Mesenchymal stem cell (in vitro differentiated cells and primary cell): ENCODE results near the gene HSDL1.

Source experiments
- DNase-seq: peaks from one replicate; pipeline ENCODE4 v3.0.0-alpha.2; 2013
- H2AFZ ChIP-seq: one replicate; pipeline ENCODE4 v1.6.1; 2013; ENCODE audit warnings: low read depth, mild to moderate bottlenecking, control low read depth, inconsistent platforms, low read length, moderate library complexity
- H2AK5ac ChIP-seq: 2 replicates; pipeline ENCODE4 v1.6.1; 2013; ENCODE audit warnings: low read length, moderate library complexity, mild to moderate bottlenecking, inconsistent platforms; ENCODE audit not compliant: severe bottlenecking
- H2BK120ac ChIP-seq: one replicate; pipeline ENCODE4 v1.6.1; 2013; ENCODE audit warnings: low read depth, mild to moderate bottlenecking, inconsistent platforms, low read length, moderate library complexity
- H2BK12ac ChIP-seq, 2 experiments: one replicate each; pipeline ENCODE4 v1.6.1; 2013; ENCODE audit warnings: inconsistent platforms in 2 of 2, low read length in 2 of 2, mild to moderate bottlenecking in 2 of 2, moderate library complexity in 2 of 2, control low read depth in 1 of 2
- H2BK15ac ChIP-seq: one replicate; pipeline ENCODE4 v1.6.1; 2013; ENCODE audit warnings: mild to moderate bottlenecking, low read depth, inconsistent platforms; ENCODE audit not compliant: poor library complexity, severe bottlenecking
- H2BK5ac ChIP-seq: 2 replicates; pipeline ENCODE4 v1.6.1; 2013; ENCODE audit warnings: low read depth, mild to moderate bottlenecking, low read length, control low read depth, inconsistent platforms; ENCODE audit not compliant: poor library complexity, severe bottlenecking
- H3K14ac ChIP-seq, 2 experiments: one replicate each; pipeline ENCODE4 v1.6.1; 2013; ENCODE audit warnings: inconsistent platforms in 2 of 2, low read length in 2 of 2, control low read depth in 1 of 2, mild to moderate bottlenecking in 1 of 2, moderate library complexity in 1 of 2
- H3K18ac ChIP-seq, 2 experiments: one replicate each; pipeline ENCODE4 v1.6.1; 2013; ENCODE audit warnings: inconsistent platforms in 2 of 2, low read length in 2 of 2, control low read depth in 1 of 2, low read depth in 1 of 2, mild to moderate bottlenecking in 1 of 2
- H3K23ac ChIP-seq, 2 experiments: one replicate each; pipeline ENCODE4 v1.6.1; 2013; ENCODE audit warnings: inconsistent platforms in 2 of 2, low read length in 2 of 2, mild to moderate bottlenecking in 2 of 2, moderate library complexity in 2 of 2, control low read depth in 1 of 2
- H3K27ac ChIP-seq: 2 replicates; pipeline ENCODE4 v1.5.1; 2013; ENCODE audit warnings: mild to moderate bottlenecking, moderate library complexity, low read length, control low read depth, inconsistent platforms; ENCODE audit not compliant: poor library complexity, severe bottlenecking
- H3K27me3 ChIP-seq, 2 experiments: 2 replicates each; pipeline versions ENCODE4 v1.6.1 to v1.7.0; 2013; ENCODE audit warnings: low read length in 2 of 2, mild to moderate bottlenecking in 2 of 2, moderate library complexity in 2 of 2, control low read depth in 1 of 2, inconsistent platforms in 1 of 2; ENCODE audit not compliant: control insufficient read depth in 1 of 2, insufficient read depth in 1 of 2
- H3K36me3 ChIP-seq, 2 experiments: 2 replicates each; pipeline versions ENCODE4 v1.6.1 to v1.7.0; 2013; ENCODE audit warnings: low read length in 2 of 2, control low read depth in 1 of 2, inconsistent platforms in 1 of 2, low read depth in 1 of 2, mild to moderate bottlenecking in 1 of 2; ENCODE audit not compliant: insufficient read depth in 2 of 2, control insufficient read depth in 1 of 2
- H3K4ac ChIP-seq, 2 experiments: one replicate each; pipeline ENCODE4 v1.6.1; 2013; ENCODE audit warnings: inconsistent platforms in 2 of 2, low read length in 2 of 2, mild to moderate bottlenecking in 2 of 2, moderate library complexity in 2 of 2, control low read depth in 1 of 2, low read depth in 1 of 2
- H3K4me1 ChIP-seq: 2 replicates; pipeline ENCODE4 v1.6.1; 2013; ENCODE audit warnings: low read depth, low read length, control low read depth; ENCODE audit not compliant: control insufficient read depth, insufficient read depth
- H3K4me2 ChIP-seq: 2 replicates; pipeline ENCODE4 v1.6.1; 2013; ENCODE audit warnings: low read length, mild to moderate bottlenecking, inconsistent platforms; ENCODE audit not compliant: poor library complexity, severe bottlenecking
- H3K4me3 ChIP-seq, 2 experiments: 2 replicates each; pipeline versions ENCODE4 v1.5.1 to v1.7.0; 2013; ENCODE audit warnings: low read length in 2 of 2, mild to moderate bottlenecking in 2 of 2, control low read depth in 1 of 2, low read depth in 1 of 2; ENCODE audit not compliant: insufficient read depth in 1 of 2
- H3K79me1 ChIP-seq: replicated peaks from 2 replicates; pipeline ENCODE4 v1.6.1; 2013; ENCODE audit warnings: mild to moderate bottlenecking, control low read depth, low read length, inconsistent platforms; ENCODE audit not compliant: poor library complexity, severe bottlenecking
- H3K9ac ChIP-seq: 2 replicates; pipeline ENCODE4 v1.7.0; 2013; ENCODE audit warnings: mild to moderate bottlenecking, low read length, moderate library complexity
- H3K9me3 ChIP-seq: 2 replicates; pipeline ENCODE4 v1.7.0; 2013; ENCODE audit warnings: mild to moderate bottlenecking, low read length; ENCODE audit not compliant: control insufficient read depth
- H4K8ac ChIP-seq: one replicate; pipeline ENCODE4 v1.6.1; 2013; ENCODE audit warnings: inconsistent platforms, mild to moderate bottlenecking, low read length, moderate library complexity
- H4K91ac ChIP-seq: one replicate; pipeline ENCODE4 v1.6.1; 2013; ENCODE audit warnings: mild to moderate bottlenecking, low read length, inconsistent platforms
- WGBS: methylation state at CpG from one replicate; pipeline ENCODE4 v1.1.7; 2013; ENCODE audit warnings: mixed read lengths; 5-methylcytosine and 5-hydroxymethylcytosine counted together

Gene HSDL1

DNA sequence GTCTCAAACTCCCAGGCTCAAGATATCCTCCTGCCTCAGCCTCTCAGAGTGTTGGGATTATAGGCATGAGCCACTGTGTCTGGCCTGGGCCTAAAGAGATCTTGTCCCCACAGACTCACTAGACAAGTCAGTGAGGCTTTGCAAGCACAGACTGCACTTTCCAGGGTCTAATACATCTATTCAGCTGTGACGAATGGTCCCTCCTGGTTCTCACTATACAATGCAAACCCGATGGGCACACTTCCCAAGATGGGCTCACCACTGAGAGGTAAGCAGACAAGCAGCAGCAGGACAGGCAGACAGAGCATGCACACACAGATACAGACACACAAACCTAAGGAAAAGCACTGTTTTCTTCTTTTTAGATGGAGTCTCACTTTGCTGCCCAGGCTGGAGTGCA, 37.1 kb downstream of the HSDL1 start:
- Histone ChIP-seq H3K4me3 (no peak overlapping the region), H3K4ac (no peak overlapping the region), H2BK12ac (no peak overlapping the region), H3K27ac (no peak overlapping the region), H3K9me3 (no peaks in the 10 kb centered on the region), H3K4me1 (peaks cover 4% of the 10 kb centered on the region), H2BK15ac (no peak overlapping the region), H3K18ac (no peak overlapping the region), H3K23ac (no peak overlapping the region), H2AK5ac (no peak overlapping the region), H2BK120ac (no peak overlapping the region), H2BK5ac (no peak overlapping the region), H3K14ac (no peak overlapping the region), H3K36me3 (peaks cover 18 to 23% of the 10 kb centered on the region in 2 experiments), H3K27me3 (no peaks in the 10 kb centered on the region), H3K79me1 (peaks cover 26% of the 10 kb centered on the region), H4K8ac (no peak overlapping the region), H2AFZ (no peak overlapping the region), H4K91ac (no peak overlapping the region), H3K4me2 (no peak overlapping the region), H3K9ac (no peak overlapping the region)
- WGBS, result 89% methylated on average over 2 of the region's 2 CpGs
- DNase-seq, result no peak

GRCh38 chr16:84105948-84106740, 38.8 kb downstream of the HSDL1 start:
- Histone ChIP-seq H3K4me3 (no peak overlapping the region), H2AFZ (no peak overlapping the region), H4K91ac (no peak overlapping the region), H2AK5ac (no peak overlapping the region), H3K9ac (no peak overlapping the region), H2BK120ac (no peak overlapping the region), H3K4me2 (no peak overlapping the region), H2BK12ac (no peak overlapping the region), H3K36me3 (peaks cover 22 to 31% of the 10 kb centered on the region in 2 experiments), H3K27ac (no peak overlapping the region), H3K79me1 (peaks cover 31% of the 10 kb centered on the region), H2BK15ac (no peak overlapping the region), H4K8ac (peak overlapping the region; percentile 27), H3K14ac (no peak overlapping the region), H3K27me3 (no peaks in the 10 kb centered on the region), H3K4me1 (peaks cover 4% of the 10 kb centered on the region), H3K18ac (no peak overlapping the region), H3K9me3 (no peaks in the 10 kb centered on the region), H3K23ac (no peak overlapping the region), H3K4ac (no peak overlapping the region), H2BK5ac (no peak overlapping the region)
- no peak for DNase-seq
- 97% methylated on average over 12 of the region's 13 CpGs for WGBS

GRCh38 chr16:84105301-84105815, 39.6 kb downstream of the HSDL1 start:
- Histone ChIP-seq H2BK5ac (no peak overlapping the region), H2AFZ (no peak overlapping the region), H3K79me1 (peaks cover 33% of the 10 kb centered on the region), H3K27ac (no peak overlapping the region), H3K9ac (no peak overlapping the region), H3K18ac (no peak overlapping the region), H3K23ac (no peak overlapping the region), H3K4me1 (peaks cover 4% of the 10 kb centered on the region), H3K14ac (no peak overlapping the region), H2BK15ac (no peak overlapping the region), H4K91ac (no peak overlapping the region), H3K4me3 (no peak overlapping the region), H4K8ac (no peak overlapping the region), H3K27me3 (no peaks in the 10 kb centered on the region), H3K36me3 (peaks cover 22 to 29% of the 10 kb centered on the region in 2 experiments), H3K4me2 (no peak overlapping the region), H3K9me3 (no peaks in the 10 kb centered on the region), H2BK120ac (no peak overlapping the region), H2BK12ac (no peak overlapping the region), H3K4ac (no peak overlapping the region), H2AK5ac (no peak overlapping the region)
- WGBS, result 93% methylated on average over 11 of the region's 12 CpGs
- DNase-seq, result no peak

DNA sequence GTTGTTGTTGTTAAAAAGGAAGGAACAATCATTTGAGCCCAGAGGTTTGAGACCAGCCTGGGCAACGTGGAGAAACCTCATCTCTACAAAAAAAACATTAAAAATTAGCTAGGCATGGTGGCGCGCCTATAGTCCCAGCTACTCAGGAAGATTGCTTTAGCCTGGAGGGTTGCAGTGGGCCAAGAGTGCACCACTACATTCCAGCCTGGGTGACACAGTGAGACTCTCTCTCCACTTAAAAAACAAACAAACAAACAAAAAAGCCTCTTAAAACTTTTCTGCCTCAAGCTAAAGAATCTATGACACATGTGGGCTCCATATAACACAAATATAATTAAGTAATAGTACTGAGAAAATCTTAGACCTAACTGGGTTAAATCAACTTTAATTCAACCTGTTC, 40.7 kb downstream of the HSDL1 start:
- Histone ChIP-seq H3K79me1 (peaks cover 33% of the 10 kb centered on the region), H3K4me2 (no peak overlapping the region), H3K9me3 (no peaks in the 10 kb centered on the region), H3K14ac (no peak overlapping the region), H2AFZ (no peak overlapping the region), H3K36me3 (peaks cover 22 to 25% of the 10 kb centered on the region in 2 experiments), H3K27ac (no peak overlapping the region), H3K4ac (no peak overlapping the region), H2AK5ac (no peak overlapping the region), H4K8ac (no peak overlapping the region), H3K18ac (no peak overlapping the region), H2BK12ac (no peak overlapping the region), H2BK5ac (no peak overlapping the region), H4K91ac (no peak overlapping the region), H3K23ac (no peak overlapping the region), H2BK15ac (no peak overlapping the region), H3K4me3 (no peak overlapping the region), H2BK120ac (no peak overlapping the region), H3K4me1 (peaks cover 9% of the 10 kb centered on the region), H3K9ac (no peak overlapping the region), H3K27me3 (no peaks in the 10 kb centered on the region)
- 97% methylated on average over 3 of the region's 3 CpGs for WGBS
- no peak for DNase-seq
